Limb (tissue), 2 donors: ENCODE measurements around the gene TSHZ2.

Experiments used
- DNase-seq, 2 donors: peaks; one replicate each; pipeline ENCODE4 v3.0.0-alpha.2; 2016; ENCODE audit errors: extremely low spot score in 2 of 2

TSHZ2 gene

GRCh38 chr20:53274365-53274764 is 302.2 kb downstream of the TSHZ2 start:
- DNase-seq, result no peak

GRCh38 chr20:53274807-53275206 is 302.6 kb downstream of the TSHZ2 start:
- no peak for DNase-seq

DNA sequence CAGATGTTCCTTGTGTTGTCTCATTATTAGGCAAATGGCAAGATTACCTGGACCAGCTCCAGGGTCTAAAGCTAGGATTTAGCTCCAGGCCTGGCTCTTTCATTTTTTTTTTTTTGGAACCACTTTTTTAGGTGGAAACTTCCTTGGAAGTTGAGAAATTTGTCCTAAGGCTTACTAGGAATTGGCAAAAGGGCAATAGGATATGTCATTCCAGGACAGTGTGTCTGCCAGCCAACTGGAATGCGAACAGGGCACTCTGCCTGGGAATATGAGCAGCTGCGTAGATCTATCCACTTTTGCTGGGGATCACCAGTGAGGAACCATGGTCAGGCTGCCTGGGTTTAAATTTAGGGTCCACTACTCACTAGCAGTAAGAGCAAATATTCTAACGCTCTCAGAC is 304.0 kb downstream of the TSHZ2 start:
- DNase-seq, result peak in 1 of 2 donors; percentile 16

DNA sequence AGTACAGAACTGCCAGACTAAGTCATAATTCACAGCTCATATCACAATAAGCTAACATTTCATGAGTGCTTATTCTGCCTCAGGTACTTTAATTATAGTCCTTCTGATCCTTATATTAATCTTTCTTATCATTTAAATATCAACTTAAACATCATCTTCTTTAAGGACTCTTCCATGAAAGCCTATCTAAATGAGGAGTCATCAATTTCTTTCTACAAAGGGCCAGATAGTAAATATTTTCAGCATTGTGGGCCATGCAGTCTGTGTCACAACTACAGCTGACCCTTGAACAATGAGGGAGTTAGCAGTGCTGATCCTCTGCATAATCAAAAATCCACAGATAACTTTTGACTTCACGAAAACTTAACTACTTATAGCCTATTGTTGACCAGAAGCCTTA is 306.4 kb downstream of the TSHZ2 start:
- no peak for DNase-seq

- no peak for DNase-seq
Observed at GRCh38 chr20:53279735-53280134, 307.6 kb downstream of the TSHZ2 start.

DNA sequence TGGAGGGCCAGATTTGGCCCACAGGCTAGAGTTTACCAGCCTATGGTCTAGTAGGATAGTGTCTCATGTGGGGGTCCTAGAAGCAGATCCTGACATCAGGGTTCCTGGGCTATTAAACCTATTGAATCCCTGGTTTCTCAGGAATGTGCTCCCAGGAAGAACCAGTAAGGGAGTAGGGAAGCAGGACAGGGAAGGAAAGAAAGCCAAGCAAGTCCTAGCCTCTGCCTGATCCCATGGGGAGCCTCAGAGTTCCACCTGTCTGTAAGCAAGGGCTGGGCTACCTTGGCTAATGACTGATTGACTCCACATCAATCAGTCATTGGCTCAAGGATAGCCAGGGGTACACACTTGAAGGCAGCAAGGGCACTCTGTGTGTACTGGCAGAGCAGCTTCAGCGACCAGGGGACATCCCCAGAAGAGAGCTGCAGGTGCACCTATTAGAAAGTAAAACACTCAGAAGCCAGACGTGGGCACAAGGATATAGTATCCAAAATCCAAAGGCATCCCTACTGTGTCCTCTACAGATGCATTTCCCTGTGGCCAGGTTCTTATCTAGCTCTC is 309.5 kb downstream of the TSHZ2 start:
- DNase-seq, result no peak

GRCh38 chr20:53282217-53282955 is 310.2 kb downstream of the TSHZ2 start:
- DNase-seq, result no peak

DNA sequence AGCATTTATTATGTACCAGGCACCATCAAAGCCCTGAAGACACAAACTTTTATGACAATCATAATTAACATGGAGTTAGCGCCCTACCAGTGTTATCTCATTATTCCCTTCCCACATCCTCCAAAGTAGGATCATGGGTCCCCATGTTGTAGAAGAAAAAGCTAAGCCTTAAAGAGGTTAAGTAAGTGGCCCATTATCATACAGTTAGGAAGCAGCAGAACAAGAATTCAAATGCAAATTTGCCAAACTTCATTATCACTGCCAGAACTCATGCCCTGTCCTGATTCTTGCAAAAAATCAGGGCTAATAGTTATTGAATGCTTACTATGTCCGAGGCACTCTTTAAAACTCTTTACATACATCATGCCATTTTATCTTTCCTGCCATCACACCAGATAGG is 310.9 kb downstream of the TSHZ2 start:
- DNase-seq, result no peak

DNA sequence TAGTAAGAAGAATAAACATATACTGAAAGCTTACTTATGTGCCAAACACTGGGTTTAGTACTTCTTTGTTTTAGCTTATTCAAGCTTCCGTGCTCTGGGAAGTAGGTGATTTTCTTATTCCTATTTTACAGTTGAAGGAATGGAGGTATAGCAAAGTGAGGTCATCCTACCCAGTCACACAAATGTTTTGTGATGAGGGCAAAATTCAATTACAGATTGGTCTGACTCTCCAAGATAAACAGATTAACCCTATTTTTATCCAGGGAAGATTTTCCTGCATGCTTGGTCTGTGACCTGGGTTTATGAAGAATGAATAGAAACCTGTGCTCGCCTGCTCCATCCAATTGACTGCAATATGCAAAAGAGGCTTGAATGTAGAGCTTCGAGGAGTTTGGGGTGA is 311.4 kb downstream of the TSHZ2 start:
- DNase-seq, result no peak

DNA sequence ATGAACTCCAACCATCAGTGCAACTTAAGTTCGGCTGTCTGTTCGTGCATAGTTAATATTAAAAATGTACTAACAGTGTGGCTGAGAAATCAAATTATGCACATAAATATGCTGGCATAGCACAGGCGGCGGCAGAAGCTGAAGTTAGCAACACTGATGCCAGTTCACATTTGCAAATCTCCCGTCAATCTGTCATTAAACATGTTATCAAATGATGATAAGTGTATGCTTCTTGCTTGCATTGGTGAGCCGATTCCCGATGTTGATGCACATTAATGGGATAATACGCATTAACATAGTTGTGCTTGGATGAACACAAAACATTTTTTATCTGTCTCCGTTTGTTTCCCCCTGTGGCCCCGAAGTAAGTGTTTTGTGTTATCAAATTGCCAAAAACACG is 312.1 kb downstream of the TSHZ2 start:
- DNase-seq, result no peak

DNA sequence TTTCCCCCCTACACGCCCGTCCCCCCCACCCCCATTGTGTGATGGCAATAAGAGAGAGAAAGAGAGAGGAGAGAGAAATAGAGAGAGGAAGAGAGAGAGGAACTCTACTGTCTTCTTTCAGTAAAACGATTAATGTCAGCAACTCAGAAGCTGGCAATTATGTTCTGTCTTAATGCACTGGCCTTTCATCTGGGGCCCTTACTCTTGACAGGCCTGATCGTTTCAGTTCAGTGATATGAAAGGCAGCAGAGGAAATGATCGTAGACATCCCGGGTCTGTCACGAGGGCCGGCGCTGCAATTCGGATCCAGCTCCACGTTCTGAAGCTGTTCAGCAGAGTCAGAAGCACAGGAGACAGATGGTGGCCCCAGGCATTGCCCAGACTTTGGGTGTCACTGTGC is 312.5 kb downstream of the TSHZ2 start:
- DNase-seq, result no peak

DNA sequence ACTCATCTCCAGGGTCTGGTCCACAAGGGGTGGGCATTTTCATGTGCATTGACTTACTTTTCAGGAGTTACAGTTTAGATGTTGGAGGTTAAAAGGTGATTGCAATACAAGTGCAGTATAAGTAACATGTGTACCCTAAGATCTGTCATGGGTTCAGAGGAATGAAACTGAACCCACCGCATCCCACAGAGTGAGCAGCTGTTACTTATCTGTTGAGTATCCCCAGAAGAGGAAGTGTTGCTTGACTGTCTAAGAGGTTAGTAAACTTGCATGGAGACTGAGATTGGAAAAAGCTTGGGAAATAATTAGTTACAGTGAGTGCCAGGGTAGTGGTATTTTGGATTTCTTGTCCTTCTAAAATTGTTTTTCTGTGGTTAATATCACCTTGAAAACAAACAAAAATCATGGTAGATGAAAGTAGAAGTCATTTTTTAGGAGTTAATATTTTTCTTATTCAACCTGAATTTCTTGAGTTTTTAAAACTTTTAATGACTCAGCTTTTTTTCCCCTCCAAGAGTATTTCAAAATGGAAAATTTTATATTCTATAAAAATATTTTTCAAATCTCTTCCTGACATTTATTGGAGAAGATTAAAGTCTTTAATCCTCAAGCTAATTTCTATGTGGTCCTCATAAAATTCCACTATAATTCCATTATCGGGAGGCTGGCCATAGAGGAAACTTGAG is 315.3 kb downstream of the TSHZ2 start:
- DNase-seq, result no peak

DNA sequence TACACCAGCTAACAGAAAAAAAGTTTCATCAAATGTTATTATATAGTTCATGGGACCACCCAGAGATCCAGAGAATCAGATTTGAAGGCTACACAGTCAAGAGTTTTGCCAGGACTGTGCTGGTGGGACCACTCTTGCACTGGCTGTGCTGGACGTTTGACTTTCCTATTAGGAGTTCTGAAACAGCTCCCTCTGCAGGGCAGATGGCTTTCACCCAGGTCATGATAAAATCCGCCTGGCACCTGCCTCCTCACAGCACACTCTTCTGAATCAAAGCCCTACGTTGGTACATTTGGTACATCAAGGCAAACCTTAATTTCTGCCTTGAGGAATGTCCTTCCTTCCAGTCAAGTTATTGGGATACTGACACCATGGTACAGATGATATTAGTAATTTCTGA is 319.4 kb downstream of the TSHZ2 start:
- no peak for DNase-seq

- no peak for DNase-seq
Observed at GRCh38 chr20:53292347-53292746, 320.2 kb downstream of the TSHZ2 start.

GRCh38 chr20:53294804-53295203 is 322.6 kb downstream of the TSHZ2 start:
- DNase-seq, result no peak

- no peak for DNase-seq
Observed at GRCh38 chr20:53296025-53296424, 323.9 kb downstream of the TSHZ2 start.

- no peak for DNase-seq
Observed at GRCh38 chr20:53296451-53297153, 324.4 kb downstream of the TSHZ2 start.

DNA sequence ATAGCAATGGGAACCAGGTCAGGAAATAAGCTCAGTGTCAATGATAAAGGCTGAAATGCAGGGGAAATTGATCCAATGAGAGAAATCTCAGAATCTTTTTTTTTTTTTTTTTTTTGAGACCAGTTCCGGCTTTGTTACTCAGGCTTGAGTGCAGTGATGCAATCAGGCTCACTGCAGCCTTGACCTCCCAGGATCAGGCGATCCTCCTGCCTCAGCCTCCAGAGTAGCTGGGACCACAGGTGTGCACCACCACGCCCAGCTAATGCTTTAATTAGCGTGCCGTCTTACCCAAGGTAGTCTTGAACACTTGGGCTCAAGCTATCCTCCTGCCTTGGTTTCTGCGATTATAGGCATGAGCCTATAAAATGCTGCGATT is 325.0 kb downstream of the TSHZ2 start:
- no peak for DNase-seq

GRCh38 chr20:53298260-53298659 is 326.1 kb downstream of the TSHZ2 start:
- DNase-seq, result no peak

DNA sequence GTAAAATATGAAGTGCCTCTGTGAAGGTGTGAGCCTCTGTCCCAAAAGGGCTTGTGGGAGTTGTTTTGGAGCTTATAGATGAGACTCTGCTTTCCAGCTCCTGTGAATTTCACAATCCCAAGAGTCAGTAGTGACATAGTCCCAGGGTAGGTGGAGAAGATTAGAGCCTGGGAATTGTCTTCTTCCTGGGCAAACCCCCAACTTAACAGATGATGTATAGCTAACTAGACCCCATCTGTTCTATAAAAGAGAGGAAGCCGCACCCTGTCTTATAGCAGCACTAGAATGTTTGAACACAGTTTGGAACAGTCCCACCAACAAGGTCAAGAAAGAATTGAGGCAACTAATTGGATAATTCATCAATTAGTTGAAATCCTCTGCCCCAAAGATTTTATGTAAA is 326.8 kb downstream of the TSHZ2 start:
- no peak for DNase-seq

DNA sequence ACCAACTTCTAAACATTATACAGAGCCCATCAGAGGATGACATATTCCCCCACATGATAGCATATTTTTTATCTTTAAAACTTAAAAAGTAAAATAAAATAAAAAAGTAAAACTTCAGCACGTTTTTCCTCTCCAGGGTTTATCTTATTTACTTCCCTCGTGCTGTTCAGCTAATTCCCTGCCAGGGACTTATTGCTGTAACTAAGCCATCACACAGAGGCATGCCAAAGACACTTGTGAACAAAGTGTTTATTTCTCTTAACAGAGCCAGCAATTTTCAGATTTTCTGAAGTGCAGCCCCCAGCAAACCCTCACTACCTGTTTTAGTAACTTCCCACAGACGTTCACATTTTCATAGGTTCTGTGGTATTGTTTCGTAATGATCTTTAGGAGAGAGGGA is 327.7 kb downstream of the TSHZ2 start:
- DNase-seq, result no peak

DNA sequence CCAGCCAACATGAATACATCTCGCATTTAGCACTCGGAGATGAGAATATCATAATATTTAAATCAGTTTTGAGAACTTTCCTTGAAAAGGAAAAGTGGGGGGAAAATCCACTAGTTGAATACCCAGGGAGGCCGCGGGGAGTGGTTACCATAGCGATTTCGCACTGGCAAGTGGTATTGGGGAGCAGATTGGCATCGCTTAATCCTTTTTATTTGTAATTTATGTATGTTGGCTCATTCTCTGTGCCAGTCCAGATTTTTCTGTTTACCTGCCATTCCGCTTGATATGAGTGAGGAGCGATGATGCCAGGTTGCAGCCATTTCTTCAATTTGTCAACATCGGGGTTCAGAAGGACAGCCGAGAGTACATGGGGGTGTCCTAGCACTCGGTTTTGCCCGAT is 329.7 kb downstream of the TSHZ2 start:
- DNase-seq, result no peak
